ENCODE measurements around the gene SURF2.

GRCh38 chr9:133384736-133385321 lies 28.5 kb downstream of the SURF2 start:
- TF ChIP-seq CTCF (conservative IDR thresholded peaks at IDR 0.05; ENCODE audit: low read length) (no peak), EZH2phosphoT487 (IDR thresholded peaks at IDR 0.05; ENCODE audit: borderline replicate concordance) (no peak)

Data from Loucy (cell line).